Measurements from ENCODE around the gene ZBTB7C. TPM values are rescaled to one million over a fixed set of nuclear protein-coding genes. Genes with fewer than 3 reads are reported as not detected.

Gene ZBTB7C
- total RNA-seq, 1 donor from 2014 or later: 15.0 TPM

GRCh38 chr18:48219810-48220499, 189.2 kb downstream of the ZBTB7C start:
- no peak overlapping the region for H3K27ac ChIP-seq
- no peak for ATAC-seq
- H3K9me3 ChIP-seq: no peaks in the 10 kb centered on the region
- no peaks in the 10 kb centered on the region for H3K36me3 ChIP-seq
- no peaks in the 10 kb centered on the region for H3K27me3 ChIP-seq (ENCODE audit: low read depth)
- peaks cover 9% of the 10 kb centered on the region for H3K4me1 ChIP-seq
- no peak for TF ChIP-seq CTCF (IDR thresholded peaks at IDR 0.05)
- no peak overlapping the region for H3K4me3 ChIP-seq
- intact Hi-C loops (cut with DNase I): no loop called here
- DNase-seq: no peak

- no peak for ATAC-seq
- intact Hi-C loops (cut with DNase I): no loop called here
- H3K4me1 ChIP-seq: peaks cover 9% of the 10 kb centered on the region
Observed at GRCh38 chr18:48219037-48219809, 190.0 kb downstream of the ZBTB7C start.

GRCh38 chr18:48218285-48219022, 190.7 kb downstream of the ZBTB7C start:
- intact Hi-C loops (cut with DNase I): no loop called here

More at GRCh38 chr18:48219037-48219809, 190.0 kb downstream of the ZBTB7C start:
- TF ChIP-seq CTCF (IDR thresholded peaks at IDR 0.05): no peak
- Histone ChIP-seq H3K36me3 (no peaks in the 10 kb centered on the region), H3K27me3 (ENCODE audit: low read depth) (no peaks in the 10 kb centered on the region), H3K4me3 (no peak overlapping the region), H3K9me3 (no peaks in the 10 kb centered on the region), H3K27ac (no peak overlapping the region)
- no peak for DNase-seq

GRCh38 chr18:48217258-48218250, 191.6 kb downstream of the ZBTB7C start:
- Histone ChIP-seq H3K9me3 (no peaks in the 10 kb centered on the region), H3K27ac (no peak overlapping the region), H3K4me1 (peaks cover 5% of the 10 kb centered on the region), H3K36me3 (no peaks in the 10 kb centered on the region), H3K27me3 (ENCODE audit: low read depth) (no peaks in the 10 kb centered on the region), H3K4me3 (no peak overlapping the region)
- DNase-seq (no peak), ATAC-seq (no peak)
- intact Hi-C loops (cut with DNase I): no loop called here
- no peak for TF ChIP-seq CTCF (IDR thresholded peaks at IDR 0.05)

More at GRCh38 chr18:48218285-48219022, 190.7 kb downstream of the ZBTB7C start:
- H3K4me1 ChIP-seq: peaks cover 9% of the 10 kb centered on the region
- no peaks in the 10 kb centered on the region for H3K36me3 ChIP-seq
- no peak for TF ChIP-seq CTCF (IDR thresholded peaks at IDR 0.05)
- H3K4me3 ChIP-seq: no peak overlapping the region
- DNase-seq: no peak
- ATAC-seq: no peak
- H3K27me3 ChIP-seq (ENCODE audit: low read depth): no peaks in the 10 kb centered on the region
- H3K27ac ChIP-seq: no peak overlapping the region
- no peaks in the 10 kb centered on the region for H3K9me3 ChIP-seq

All from lower lobe of right lung (tissue), 2 donors.